SK-N-SH (cell line): ENCODE results near the gene NAV1.

Source experiments
- CHD2 ChIP-seq: fragments of 150-350 bp; IDR thresholded peaks from 2 replicates; pipeline ENCODE4 v1.6.1; 2018; ENCODE audit warnings: low read length; ENCODE audit not compliant: partially characterized antibody
- EZH2phosphoT487 ChIP-seq: fragments of 200-600 bp; sonication (generic); IDR thresholded peaks from 2 replicates; pipeline ENCODE4 v1.6.1; 2017; ENCODE audit warnings: low read depth, mixed run types, mild to moderate bottlenecking, antibody characterized with exemption, moderate library complexity, borderline replicate concordance
- MXI1 ChIP-seq: IDR thresholded peaks from 2 replicates; pipeline ENCODE4 v1.6.1; 2012; ENCODE audit warnings: mild to moderate bottlenecking, low read depth, low read length, improper control_type of control experiment
- SMC3 ChIP-seq: IDR thresholded peaks from 2 replicates; pipeline ENCODE4 v1.6.1; 2012; ENCODE audit warnings: low read depth, low read length, improper control_type of control experiment
- TF ChIP-seq, protein P1 (sequence below): fragments of 200-600 bp; sonication (generic); IDR thresholded peaks from 2 replicates; pipeline ENCODE4 v1.6.1; 2017; ENCODE audit warnings: antibody characterized with exemption, mild to moderate bottlenecking, moderate library complexity
- TF ChIP-seq, protein P2 (sequence below): IDR thresholded peaks from 2 replicates; pipeline ENCODE4 v1.4.0; 2012; ENCODE audit warnings: low read depth, borderline replicate concordance

DNA sequence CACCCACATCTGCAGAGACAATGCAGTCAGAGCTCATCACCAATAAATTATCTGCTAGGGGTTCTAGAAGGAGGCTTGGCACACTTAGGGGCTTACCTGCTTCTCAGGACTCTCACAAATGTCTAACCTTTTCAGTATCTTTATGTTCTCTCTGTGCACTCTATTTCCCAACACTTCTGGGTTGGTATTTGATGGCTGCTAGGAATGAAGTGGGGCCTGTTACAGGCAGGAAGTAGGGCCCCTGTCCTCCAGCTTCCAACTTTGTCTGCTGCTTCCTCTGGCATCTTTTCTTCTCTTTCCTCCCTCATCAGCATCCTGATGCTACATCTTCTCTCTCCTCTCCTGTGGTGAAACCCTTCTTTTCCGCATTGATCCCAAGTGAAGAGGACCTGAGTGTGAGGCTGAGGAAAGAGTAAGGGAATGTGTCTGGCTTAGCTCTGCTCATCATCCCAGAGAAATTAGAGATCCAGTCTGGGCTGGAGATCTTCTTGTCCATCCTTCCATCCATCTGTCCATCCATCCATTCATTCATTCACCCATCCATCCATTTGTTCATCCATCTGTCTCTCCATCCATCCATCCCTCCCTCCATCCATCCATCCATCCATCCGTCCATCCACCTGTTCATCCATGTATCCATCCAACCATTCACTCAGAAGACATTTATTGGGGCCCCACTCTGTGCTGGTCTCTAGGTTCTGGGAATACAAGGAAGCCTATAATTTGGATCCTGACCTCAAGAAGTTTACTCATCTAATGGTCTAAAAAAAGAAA is 29.1 kb upstream of the NAV1 start:
- TF ChIP-seq CHD2 = no peak
- TF ChIP-seq EZH2phosphoT487 = no peak
- TF ChIP-seq, protein P1, sequence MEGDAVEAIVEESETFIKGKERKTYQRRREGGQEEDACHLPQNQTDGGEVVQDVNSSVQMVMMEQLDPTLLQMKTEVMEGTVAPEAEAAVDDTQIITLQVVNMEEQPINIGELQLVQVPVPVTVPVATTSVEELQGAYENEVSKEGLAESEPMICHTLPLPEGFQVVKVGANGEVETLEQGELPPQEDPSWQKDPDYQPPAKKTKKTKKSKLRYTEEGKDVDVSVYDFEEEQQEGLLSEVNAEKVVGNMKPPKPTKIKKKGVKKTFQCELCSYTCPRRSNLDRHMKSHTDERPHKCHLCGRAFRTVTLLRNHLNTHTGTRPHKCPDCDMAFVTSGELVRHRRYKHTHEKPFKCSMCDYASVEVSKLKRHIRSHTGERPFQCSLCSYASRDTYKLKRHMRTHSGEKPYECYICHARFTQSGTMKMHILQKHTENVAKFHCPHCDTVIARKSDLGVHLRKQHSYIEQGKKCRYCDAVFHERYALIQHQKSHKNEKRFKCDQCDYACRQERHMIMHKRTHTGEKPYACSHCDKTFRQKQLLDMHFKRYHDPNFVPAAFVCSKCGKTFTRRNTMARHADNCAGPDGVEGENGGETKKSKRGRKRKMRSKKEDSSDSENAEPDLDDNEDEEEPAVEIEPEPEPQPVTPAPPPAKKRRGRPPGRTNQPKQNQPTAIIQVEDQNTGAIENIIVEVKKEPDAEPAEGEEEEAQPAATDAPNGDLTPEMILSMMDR = no peak
- TF ChIP-seq, protein P2, sequence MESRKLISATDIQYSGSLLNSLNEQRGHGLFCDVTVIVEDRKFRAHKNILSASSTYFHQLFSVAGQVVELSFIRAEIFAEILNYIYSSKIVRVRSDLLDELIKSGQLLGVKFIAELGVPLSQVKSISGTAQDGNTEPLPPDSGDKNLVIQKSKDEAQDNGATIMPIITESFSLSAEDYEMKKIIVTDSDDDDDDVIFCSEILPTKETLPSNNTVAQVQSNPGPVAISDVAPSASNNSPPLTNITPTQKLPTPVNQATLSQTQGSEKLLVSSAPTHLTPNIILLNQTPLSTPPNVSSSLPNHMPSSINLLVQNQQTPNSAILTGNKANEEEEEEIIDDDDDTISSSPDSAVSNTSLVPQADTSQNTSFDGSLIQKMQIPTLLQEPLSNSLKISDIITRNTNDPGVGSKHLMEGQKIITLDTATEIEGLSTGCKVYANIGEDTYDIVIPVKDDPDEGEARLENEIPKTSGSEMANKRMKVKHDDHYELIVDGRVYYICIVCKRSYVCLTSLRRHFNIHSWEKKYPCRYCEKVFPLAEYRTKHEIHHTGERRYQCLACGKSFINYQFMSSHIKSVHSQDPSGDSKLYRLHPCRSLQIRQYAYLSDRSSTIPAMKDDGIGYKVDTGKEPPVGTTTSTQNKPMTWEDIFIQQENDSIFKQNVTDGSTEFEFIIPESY = no peak
- no peak for TF ChIP-seq SMC3
- TF ChIP-seq MXI1 = no peak
